HEK293T (cell line): ENCODE data around the gene COL24A1.

Experiments
- ARNT ChIP-seq: fragments of 450-650 bp; IDR thresholded peaks from 2 replicates; pipeline ENCODE4 v1.6.1; 2017; ENCODE audit warnings: mild to moderate bottlenecking
- FOXA1 ChIP-seq: fragments of 450-650 bp; IDR thresholded peaks from 2 replicates; pipeline ENCODE4 v1.6.1; 2016; ENCODE audit warnings: mild to moderate bottlenecking
- FOXM1 ChIP-seq: fragments of 450-650 bp; IDR thresholded peaks from 2 replicates; pipeline ENCODE4 v1.6.1; 2017; ENCODE audit warnings: mild to moderate bottlenecking, borderline replicate concordance
- PKNOX1 ChIP-seq: fragments of 450-650 bp; IDR thresholded peaks from 2 replicates; pipeline ENCODE4 v1.6.1; 2016
- SP1 ChIP-seq: fragments of 450-650 bp; IDR thresholded peaks from 2 replicates; pipeline ENCODE4 v1.6.1; 2017

GRCh38 chr1:86159800-86160199, 3.2 kb upstream of the COL24A1 start:
- TF ChIP-seq FOXM1: no peak
- TF ChIP-seq SP1: no peak
- no peak for TF ChIP-seq PKNOX1
- no peak for TF ChIP-seq ARNT
- no peak for TF ChIP-seq FOXA1
